Activated CD8-positive, alpha-beta memory T cell treated with anti-CD3 and anti-CD28 coated beads, Interleukin-2, amount 10 ng/mL, durations not matched to agents 7 days and 5 days (primary cell): ENCODE results near the gene TRABD2B. TPM values are rescaled to one million over a fixed set of nuclear protein-coding genes. Genes with fewer than 3 reads are reported as not detected.

Experiments
- ATAC-seq: fragments of 150-1000 bp; cut with Tn5 transposase; one replicate; pipeline ENCODE4 v1.10.0; 2021; ENCODE audit warnings: moderate library complexity
- CTCF ChIA-PET: fragments of 350-600 bp; sonication (Branson Sonifier 250); formaldehyde crosslinking; loops from one replicate; lab custom pipeline; 2021; ENCODE audit warnings: antibody characterized with exemption; lab: Charles Lee
- DNase-seq: peaks from one replicate; pipeline ENCODE4 v3.0.0-alpha.2; 2020
- H3K27ac Mint-ChIP-seq: one replicate; pipeline ENCODE4 v1.8.0; 2021; ENCODE audit warnings: mild to moderate bottlenecking, mixed read lengths
- H3K27me3 Mint-ChIP-seq: one replicate; pipeline ENCODE4 v1.8.0; 2021; ENCODE audit warnings: mixed read lengths
- H3K36me3 Mint-ChIP-seq: one replicate; pipeline ENCODE4 v1.8.0; 2021; ENCODE audit warnings: mild to moderate bottlenecking, mixed read lengths
- H3K4me1 Mint-ChIP-seq: one replicate; pipeline ENCODE4 v1.8.0; 2021; ENCODE audit warnings: mixed read lengths
- H3K4me3 Mint-ChIP-seq: one replicate; pipeline ENCODE4 v1.8.0; 2021; ENCODE audit warnings: mild to moderate bottlenecking, moderate library complexity, mixed read lengths
- H3K9me3 Mint-ChIP-seq: one replicate; pipeline ENCODE4 v1.8.0; 2022; ENCODE audit warnings: low read depth, mixed read lengths
- total RNA-seq, 2 experiments: library from RNA; stranded (reverse); gene quantifications; one replicate each; pipeline ENCODE4 v1.2.3, GENCODE V29; 2021

TRABD2B gene
- total RNA-seq, 2 experiments from 2014 or later = not detected

- no peak for DNase-seq
- Mint-ChIP-seq H3K4me1 (no peaks in the 10 kb centered on the region), H3K36me3 (no peaks in the 10 kb centered on the region), H3K27ac (no peak overlapping the region), H3K27me3 (no peaks in the 10 kb centered on the region), H3K4me3 (no peak overlapping the region), H3K9me3 (no peaks in the 10 kb centered on the region)
- ATAC-seq = no peak
- CTCF ChIA-PET = no interaction called here
Measured at GRCh38 chr1:47785118-47785517, 212.1 kb downstream of the TRABD2B start.

GRCh38 chr1:47784497-47784822 lies 212.7 kb downstream of the TRABD2B start:
- ATAC-seq (no peak), DNase-seq (no peak)
- CTCF ChIA-PET = no interaction called here
- no peaks in the 10 kb centered on the region for H3K36me3 Mint-ChIP-seq
- no peaks in the 10 kb centered on the region for H3K27me3 Mint-ChIP-seq
- H3K4me1 Mint-ChIP-seq = no peaks in the 10 kb centered on the region
- no peaks in the 10 kb centered on the region for H3K9me3 Mint-ChIP-seq
- no peak overlapping the region for H3K4me3 Mint-ChIP-seq
- no peak overlapping the region for H3K27ac Mint-ChIP-seq

GRCh38 chr1:47783638-47784496 lies 213.3 kb downstream of the TRABD2B start:
- Mint-ChIP-seq H3K27me3 (no peaks in the 10 kb centered on the region), H3K4me1 (no peaks in the 10 kb centered on the region), H3K36me3 (no peaks in the 10 kb centered on the region), H3K4me3 (no peak overlapping the region), H3K9me3 (no peaks in the 10 kb centered on the region), H3K27ac (no peak overlapping the region)
- DNase-seq (no peak), ATAC-seq (no peak)
- CTCF ChIA-PET = no interaction called here

GRCh38 chr1:47782414-47783166 lies 214.6 kb downstream of the TRABD2B start:
- no peaks in the 10 kb centered on the region for H3K4me1 Mint-ChIP-seq
- CTCF ChIA-PET = no interaction called here
- no peaks in the 10 kb centered on the region for H3K36me3 Mint-ChIP-seq
- no peaks in the 10 kb centered on the region for H3K9me3 Mint-ChIP-seq
- no peak overlapping the region for H3K27ac Mint-ChIP-seq
- no peak overlapping the region for H3K4me3 Mint-ChIP-seq
- no peak for DNase-seq
- H3K27me3 Mint-ChIP-seq = no peaks in the 10 kb centered on the region
- no peak for ATAC-seq

GRCh38 chr1:47781171-47781959 lies 215.8 kb downstream of the TRABD2B start:
- H3K9me3 Mint-ChIP-seq = no peaks in the 10 kb centered on the region

GRCh38 chr1:47780469-47780995 lies 216.7 kb downstream of the TRABD2B start:
- H3K4me1 Mint-ChIP-seq = no peaks in the 10 kb centered on the region
- no peak overlapping the region for H3K4me3 Mint-ChIP-seq
- no peaks in the 10 kb centered on the region for H3K9me3 Mint-ChIP-seq
- CTCF ChIA-PET = no interaction called here
- DNase-seq (no peak), ATAC-seq (no peak)
- H3K36me3 Mint-ChIP-seq = no peaks in the 10 kb centered on the region
- no peaks in the 10 kb centered on the region for H3K27me3 Mint-ChIP-seq
- no peak overlapping the region for H3K27ac Mint-ChIP-seq

More at GRCh38 chr1:47781171-47781959, 215.8 kb downstream of the TRABD2B start:
- Mint-ChIP-seq H3K27me3 (no peaks in the 10 kb centered on the region), H3K36me3 (no peaks in the 10 kb centered on the region), H3K4me3 (no peak overlapping the region), H3K27ac (no peak overlapping the region), H3K4me1 (no peaks in the 10 kb centered on the region)
- CTCF ChIA-PET = no interaction called here
- DNase-seq = no peak
- no peak for ATAC-seq

- H3K9me3 Mint-ChIP-seq = no peaks in the 10 kb centered on the region
- no peaks in the 10 kb centered on the region for H3K36me3 Mint-ChIP-seq
- H3K27me3 Mint-ChIP-seq = no peaks in the 10 kb centered on the region
- CTCF ChIA-PET = no interaction called here
- ATAC-seq (no peak), DNase-seq (no peak)
- no peak overlapping the region for H3K27ac Mint-ChIP-seq
- H3K4me3 Mint-ChIP-seq = no peak overlapping the region
- H3K4me1 Mint-ChIP-seq = no peaks in the 10 kb centered on the region
Measured at GRCh38 chr1:47779613-47780012, 217.6 kb downstream of the TRABD2B start.

GRCh38 chr1:47778280-47778679 lies 218.9 kb downstream of the TRABD2B start:
- no peak for ATAC-seq
- CTCF ChIA-PET = no interaction called here
- Mint-ChIP-seq H3K4me3 (no peak overlapping the region), H3K4me1 (no peaks in the 10 kb centered on the region), H3K36me3 (no peaks in the 10 kb centered on the region), H3K27me3 (no peaks in the 10 kb centered on the region), H3K9me3 (no peaks in the 10 kb centered on the region), H3K27ac (no peak overlapping the region)
- no peak for DNase-seq

GRCh38 chr1:47777322-47777721 lies 219.9 kb downstream of the TRABD2B start:
- Mint-ChIP-seq H3K9me3 (no peaks in the 10 kb centered on the region), H3K27me3 (no peaks in the 10 kb centered on the region), H3K36me3 (no peaks in the 10 kb centered on the region), H3K4me1 (no peaks in the 10 kb centered on the region), H3K4me3 (no peak overlapping the region), H3K27ac (no peak overlapping the region)
- CTCF ChIA-PET = no interaction called here
- DNase-seq = no peak
- ATAC-seq = no peak

- Mint-ChIP-seq H3K36me3 (no peaks in the 10 kb centered on the region), H3K27me3 (no peaks in the 10 kb centered on the region), H3K27ac (no peak overlapping the region), H3K4me1 (no peaks in the 10 kb centered on the region), H3K9me3 (no peaks in the 10 kb centered on the region), H3K4me3 (no peak overlapping the region)
- DNase-seq (no peak), ATAC-seq (no peak)
- CTCF ChIA-PET = no interaction called here
Measured at GRCh38 chr1:47776667-47777131, 220.5 kb downstream of the TRABD2B start.

GRCh38 chr1:47774986-47775834 lies 222.0 kb downstream of the TRABD2B start:
- Mint-ChIP-seq H3K27ac (no peak overlapping the region), H3K4me1 (no peaks in the 10 kb centered on the region), H3K9me3 (no peaks in the 10 kb centered on the region), H3K4me3 (no peak overlapping the region), H3K36me3 (no peaks in the 10 kb centered on the region), H3K27me3 (peaks cover 2% of the 10 kb centered on the region)
- ATAC-seq (no peak), DNase-seq (no peak)
- CTCF ChIA-PET = no interaction called here

GRCh38 chr1:47772960-47773682 lies 224.1 kb downstream of the TRABD2B start:
- ATAC-seq (no peak), DNase-seq (no peak)
- Mint-ChIP-seq H3K4me1 (no peaks in the 10 kb centered on the region), H3K27me3 (peaks cover 2% of the 10 kb centered on the region), H3K9me3 (no peaks in the 10 kb centered on the region), H3K4me3 (no peak overlapping the region), H3K27ac (no peak overlapping the region), H3K36me3 (no peaks in the 10 kb centered on the region)
- CTCF ChIA-PET = no interaction called here
